Rectal smooth muscle tissue (tissue), 1 donor: ENCODE measurements around the gene THSD4.

Experiments used
- H3K27ac ChIP-seq: one replicate; pipeline ENCODE4 v1.7.0; 2013; ENCODE audit warnings: low read depth, low read length, inconsistent platforms
- H3K27me3 ChIP-seq: one replicate; pipeline ENCODE4 v1.7.0; 2013; ENCODE audit warnings: low read length; ENCODE audit not compliant: control insufficient read depth, insufficient read depth
- H3K36me3 ChIP-seq: one replicate; pipeline ENCODE4 v1.7.0; 2013; ENCODE audit warnings: low read length; ENCODE audit not compliant: control insufficient read depth, insufficient read depth
- H3K4me1 ChIP-seq: one replicate; pipeline ENCODE4 v1.7.0; 2013; ENCODE audit warnings: low read length; ENCODE audit not compliant: control insufficient read depth, insufficient read depth
- H3K4me3 ChIP-seq: one replicate; pipeline ENCODE4 v1.7.0; 2013; ENCODE audit warnings: low read length
- H3K9ac ChIP-seq: one replicate; pipeline ENCODE4 v1.7.0; 2013; ENCODE audit warnings: low read length

The THSD4 gene

DNA sequence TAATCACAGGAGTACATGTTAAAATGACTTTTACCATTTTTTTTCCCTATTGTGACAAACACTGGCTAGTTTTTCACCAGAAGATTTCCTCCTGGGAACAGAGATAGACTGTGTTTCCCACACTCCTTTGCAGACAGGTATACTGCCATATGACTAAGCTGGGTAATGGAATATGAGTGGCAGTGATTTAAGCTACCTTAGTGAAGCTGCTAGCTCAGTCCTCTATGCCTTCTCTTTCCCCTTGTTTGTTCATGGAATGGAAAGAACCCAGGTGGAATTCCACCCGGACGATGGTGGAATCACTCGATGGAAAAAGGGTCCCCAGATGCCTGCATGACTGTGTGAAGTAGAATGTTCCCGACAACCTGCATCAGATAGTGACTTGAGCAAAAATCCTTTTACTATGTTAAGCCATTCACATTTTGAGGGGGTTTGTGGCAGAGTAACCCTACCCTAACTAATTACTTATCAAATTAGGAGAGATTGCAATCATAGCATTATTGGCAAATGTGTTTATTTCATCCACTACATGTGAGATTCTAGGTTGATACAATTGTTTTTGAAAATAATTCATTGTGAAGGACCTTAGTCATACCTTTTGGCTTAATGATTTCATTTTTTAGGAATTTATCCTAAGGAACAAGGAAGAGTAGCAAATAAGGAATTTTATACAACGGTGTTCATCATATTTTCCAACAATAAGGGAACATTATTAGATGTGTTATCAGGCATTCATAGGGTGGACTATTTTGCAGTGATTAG, 16.5 kb downstream of the THSD4 start:
- H3K36me3 ChIP-seq, result no peaks in the 10 kb centered on the region
- H3K27ac ChIP-seq, result no peak overlapping the region

DNA sequence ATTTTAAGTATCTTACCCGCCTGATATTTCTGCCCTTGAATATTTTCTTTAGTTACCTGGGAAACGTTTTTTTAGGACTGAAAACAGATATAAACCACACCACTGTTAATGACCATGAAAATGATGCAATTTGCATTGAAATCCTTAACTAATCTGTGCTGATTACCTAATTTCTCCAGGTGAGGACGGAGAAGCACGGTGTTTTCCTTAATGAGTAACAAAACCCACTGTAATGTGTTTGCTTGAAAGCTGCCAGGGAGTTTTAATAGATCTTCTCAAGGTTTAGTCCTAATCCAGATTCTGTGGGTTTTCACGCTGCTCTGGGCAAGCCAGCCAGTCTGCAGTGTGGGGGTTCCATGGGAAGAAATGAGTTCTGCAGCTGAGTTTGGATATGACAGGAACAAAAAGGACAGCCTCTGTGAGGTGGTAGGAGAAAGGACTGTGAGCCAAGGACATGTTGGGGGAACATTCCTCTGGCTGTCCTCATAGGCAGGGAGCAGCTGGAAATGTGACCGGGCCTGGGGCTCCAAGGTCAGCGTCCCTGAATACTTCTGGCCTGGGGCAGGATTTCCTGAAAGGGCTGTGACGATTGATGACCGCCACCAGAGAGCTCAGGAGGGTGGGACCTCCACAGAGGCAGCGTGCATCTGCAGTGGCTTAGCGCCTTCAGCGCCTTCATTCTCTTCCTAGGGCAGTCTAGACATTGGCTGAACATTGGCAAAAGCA, 18.6 kb downstream of the THSD4 start:
- Histone ChIP-seq H3K4me1 (no peaks in the 10 kb centered on the region), H3K27ac (no peak overlapping the region), H3K9ac (no peak overlapping the region)

More for the DNA sequence above, 16.5 kb downstream of the THSD4 start:
- Histone ChIP-seq H3K4me1 (no peaks in the 10 kb centered on the region), H3K27me3 (no peaks in the 10 kb centered on the region), H3K9ac (no peak overlapping the region), H3K4me3 (no peak overlapping the region)

DNA sequence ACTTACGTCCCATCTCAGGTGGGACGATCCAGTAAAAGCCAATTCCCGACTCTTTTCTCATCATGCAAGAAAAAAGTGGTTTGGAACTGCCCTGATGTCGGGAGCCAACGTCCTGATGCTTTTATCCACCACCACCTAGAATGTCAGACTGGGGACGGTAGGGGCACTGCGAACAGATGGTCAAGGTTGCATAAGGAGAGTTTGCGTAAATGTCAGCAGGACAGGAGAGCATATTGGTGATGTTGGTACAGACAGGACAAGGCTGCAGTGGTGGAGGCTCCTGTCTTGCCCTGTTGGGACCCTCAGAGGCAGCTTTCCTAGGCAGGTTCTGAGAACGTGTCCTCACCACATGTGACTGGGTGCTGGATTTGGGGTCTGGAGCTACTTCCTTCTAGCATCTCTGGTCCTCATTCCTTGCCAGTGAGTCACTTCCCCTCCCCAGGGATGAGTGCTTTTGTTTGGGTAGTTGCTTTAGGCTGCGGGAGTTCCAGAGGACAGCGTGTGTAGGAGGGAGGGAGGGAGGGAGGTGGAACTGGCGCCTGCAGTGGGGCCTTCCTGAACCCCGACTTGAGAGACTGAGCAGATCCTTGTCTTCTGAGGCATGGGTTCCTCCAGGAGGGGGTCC, 21.0 kb downstream of the THSD4 start:
- Histone ChIP-seq H3K27ac (no peak overlapping the region), H3K4me1 (no peaks in the 10 kb centered on the region), H3K4me3 (no peak overlapping the region), H3K27me3 (no peaks in the 10 kb centered on the region), H3K9ac (no peak overlapping the region), H3K36me3 (no peaks in the 10 kb centered on the region)

More for the DNA sequence above, 18.6 kb downstream of the THSD4 start:
- Histone ChIP-seq H3K36me3 (no peaks in the 10 kb centered on the region), H3K4me3 (no peak overlapping the region), H3K27me3 (no peaks in the 10 kb centered on the region)

DNA sequence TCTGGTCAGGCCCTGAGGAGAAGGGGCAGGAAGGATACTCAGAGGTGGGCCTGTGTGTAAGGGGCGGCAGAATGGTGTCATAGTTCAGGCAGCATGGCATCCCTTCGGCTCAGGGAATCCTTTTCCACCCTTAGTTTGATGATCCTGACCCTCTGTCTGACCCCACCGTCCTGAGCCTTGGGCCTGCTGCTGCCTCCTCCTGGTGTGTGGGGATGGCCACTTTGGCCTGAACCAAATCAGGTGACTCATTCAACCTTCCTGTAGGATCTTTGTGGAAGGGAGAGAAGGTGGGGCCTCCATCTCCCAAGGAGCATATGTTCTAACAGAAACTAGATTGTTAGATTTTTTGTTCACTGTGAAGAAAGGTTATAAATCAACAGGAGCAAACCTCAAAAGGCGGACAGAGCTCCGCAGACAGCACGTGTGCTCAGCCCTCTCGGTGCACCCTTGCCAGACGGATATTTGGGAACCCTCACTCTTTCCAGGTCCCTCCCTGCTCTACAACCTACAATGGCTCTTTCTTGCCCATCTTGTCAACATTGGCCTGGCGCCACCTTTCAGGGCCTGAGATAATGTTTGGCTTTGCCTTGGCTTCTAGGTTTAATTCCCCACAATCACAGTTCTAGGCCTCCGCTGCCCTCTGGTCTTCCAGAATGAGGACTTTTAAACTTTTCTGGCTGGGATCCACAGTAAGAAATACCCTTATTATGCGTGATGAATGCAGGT, 21.7 kb downstream of the THSD4 start:
- H3K27ac ChIP-seq, result no peak overlapping the region
- H3K9ac ChIP-seq, result no peak overlapping the region
- no peaks in the 10 kb centered on the region for H3K4me1 ChIP-seq
- H3K4me3 ChIP-seq, result no peak overlapping the region
- no peaks in the 10 kb centered on the region for H3K36me3 ChIP-seq
- H3K27me3 ChIP-seq, result no peaks in the 10 kb centered on the region

DNA sequence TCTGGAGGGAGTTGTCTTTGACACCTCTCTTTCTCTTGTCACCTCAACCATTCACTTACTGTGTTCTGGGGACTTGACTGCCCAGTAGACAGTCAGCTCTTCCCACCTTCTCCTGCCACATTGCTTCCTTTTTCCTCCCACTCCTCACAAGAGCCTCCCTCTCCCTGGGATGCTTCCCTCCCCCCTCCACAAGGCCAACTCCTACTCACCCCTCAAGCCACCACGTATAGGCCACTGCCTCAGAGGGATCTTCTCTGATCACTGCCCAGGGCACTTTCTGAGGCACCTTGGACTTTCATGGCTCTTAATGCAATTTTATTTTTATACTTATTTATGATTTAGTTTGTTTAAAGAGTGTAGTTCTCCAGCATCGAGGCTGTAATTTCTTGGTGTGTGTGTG, 23.2 kb downstream of the THSD4 start:
- Histone ChIP-seq H3K27ac (no peak overlapping the region), H3K36me3 (no peaks in the 10 kb centered on the region), H3K4me3 (no peak overlapping the region), H3K9ac (no peak overlapping the region), H3K4me1 (no peaks in the 10 kb centered on the region), H3K27me3 (no peaks in the 10 kb centered on the region)

DNA sequence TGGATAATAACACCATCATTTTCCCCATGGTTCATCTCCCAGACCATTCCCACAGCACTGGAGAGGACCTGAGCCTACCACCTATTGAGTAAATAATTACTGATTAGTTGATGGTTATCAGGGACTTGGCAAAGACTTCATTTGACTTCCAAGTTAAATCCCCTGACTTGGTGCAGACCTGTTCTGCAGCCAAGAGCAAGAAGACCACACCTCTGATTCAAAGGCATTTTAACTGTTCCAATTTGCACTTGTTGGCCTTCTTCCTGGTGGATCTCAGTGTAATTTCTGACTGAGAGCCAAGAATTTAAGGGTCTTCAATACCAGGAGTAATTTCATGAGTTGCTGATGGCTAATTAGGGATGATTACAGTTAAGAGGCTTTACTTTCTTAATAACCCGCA, 24.0 kb downstream of the THSD4 start:
- Histone ChIP-seq H3K36me3 (no peaks in the 10 kb centered on the region), H3K4me1 (no peaks in the 10 kb centered on the region), H3K27me3 (no peaks in the 10 kb centered on the region), H3K4me3 (no peak overlapping the region), H3K9ac (no peak overlapping the region), H3K27ac (no peak overlapping the region)

DNA sequence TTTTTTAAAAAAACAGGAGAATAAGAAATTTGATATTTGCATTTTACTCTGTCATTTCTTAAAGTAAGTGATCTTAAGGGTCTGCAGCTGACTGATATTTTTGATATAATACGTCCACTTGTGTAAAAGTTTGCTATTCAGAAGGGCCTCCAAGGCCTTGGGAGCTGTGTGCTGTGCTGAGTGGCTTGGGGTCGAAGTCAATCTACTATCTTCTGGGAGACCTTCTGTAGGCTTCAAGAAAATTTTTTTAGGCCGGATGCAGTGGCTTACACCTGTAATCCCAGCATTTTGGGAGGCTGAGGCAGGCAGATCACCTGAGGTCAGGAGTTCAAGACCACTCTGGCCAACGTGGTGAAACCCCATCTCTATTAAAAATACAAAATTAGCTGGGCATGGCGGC, 26.3 kb downstream of the THSD4 start:
- Histone ChIP-seq H3K9ac (no peak overlapping the region), H3K36me3 (no peaks in the 10 kb centered on the region), H3K27ac (no peak overlapping the region), H3K4me3 (no peak overlapping the region), H3K27me3 (no peaks in the 10 kb centered on the region), H3K4me1 (peaks cover 5% of the 10 kb centered on the region)

DNA sequence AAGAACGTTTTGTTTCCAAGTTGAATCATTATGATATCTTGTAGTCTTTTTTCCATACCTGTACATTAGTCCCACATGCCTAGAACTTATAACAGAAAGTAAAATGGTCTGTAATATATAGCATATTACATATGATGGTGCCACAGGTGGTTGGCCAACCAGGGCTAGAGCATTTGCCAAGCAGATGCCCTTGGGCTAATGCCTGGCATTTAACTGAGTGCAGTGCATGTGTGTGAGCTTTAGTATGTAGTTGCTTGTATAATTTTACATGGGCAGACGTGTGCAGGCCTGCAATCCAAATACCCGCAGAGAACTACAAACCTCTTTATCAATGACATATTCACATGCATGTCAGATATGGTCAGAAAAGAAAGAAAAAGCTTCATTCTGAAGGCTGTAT, 27.5 kb downstream of the THSD4 start:
- no peak overlapping the region for H3K4me3 ChIP-seq
- H3K36me3 ChIP-seq, result no peaks in the 10 kb centered on the region
- no peaks in the 10 kb centered on the region for H3K27me3 ChIP-seq
- peaks cover 5% of the 10 kb centered on the region for H3K4me1 ChIP-seq
- no peak overlapping the region for H3K27ac ChIP-seq
- H3K9ac ChIP-seq, result no peak overlapping the region

DNA sequence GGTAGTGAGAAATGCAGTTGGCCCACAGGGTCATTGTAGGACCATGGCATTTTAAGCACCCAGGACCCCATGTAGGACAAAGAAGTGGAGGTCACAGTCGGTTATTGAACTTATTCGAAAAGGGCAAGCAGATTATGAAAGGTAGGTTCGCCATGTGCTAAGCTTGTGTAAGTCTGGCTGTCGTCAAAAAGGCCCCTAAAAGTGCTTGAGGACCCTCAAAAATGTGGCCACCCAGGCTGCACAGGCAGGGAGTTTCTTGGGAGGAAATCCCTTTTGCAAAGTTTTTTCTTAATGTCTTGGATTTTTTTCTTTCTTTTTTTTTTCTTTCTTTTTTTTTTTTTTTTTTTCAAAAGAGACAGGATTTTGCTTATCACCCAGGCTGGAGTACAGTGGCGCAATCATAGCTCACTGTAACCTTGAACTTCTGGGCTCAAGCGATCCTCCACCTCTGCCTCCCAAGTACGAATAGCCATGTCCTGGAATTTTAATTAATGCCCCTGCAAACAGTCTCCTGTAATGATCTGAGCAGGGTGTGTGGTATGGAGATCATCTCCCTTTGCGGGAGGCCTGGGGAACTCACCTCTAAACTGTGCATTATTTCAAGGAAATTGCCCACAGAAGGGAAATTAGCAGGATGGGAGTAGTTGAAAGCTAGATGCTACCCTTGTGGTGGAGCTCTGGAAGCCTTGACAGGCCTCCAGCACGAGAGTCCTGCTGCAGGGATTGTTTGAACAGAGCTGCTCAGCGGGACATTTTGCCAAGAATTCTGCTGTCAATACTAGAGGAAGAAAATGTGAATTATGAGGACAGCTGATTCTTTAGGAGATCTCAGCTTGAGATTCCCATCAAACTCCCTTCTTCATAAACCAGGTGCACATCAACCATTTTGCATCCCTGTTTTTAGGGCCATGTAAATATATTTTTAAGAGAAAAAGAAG, 28.4 kb downstream of the THSD4 start:
- Histone ChIP-seq H3K27ac (no peak overlapping the region), H3K9ac (no peak overlapping the region), H3K4me1 (peaks cover 5% of the 10 kb centered on the region), H3K36me3 (no peaks in the 10 kb centered on the region), H3K4me3 (no peak overlapping the region), H3K27me3 (no peaks in the 10 kb centered on the region)

DNA sequence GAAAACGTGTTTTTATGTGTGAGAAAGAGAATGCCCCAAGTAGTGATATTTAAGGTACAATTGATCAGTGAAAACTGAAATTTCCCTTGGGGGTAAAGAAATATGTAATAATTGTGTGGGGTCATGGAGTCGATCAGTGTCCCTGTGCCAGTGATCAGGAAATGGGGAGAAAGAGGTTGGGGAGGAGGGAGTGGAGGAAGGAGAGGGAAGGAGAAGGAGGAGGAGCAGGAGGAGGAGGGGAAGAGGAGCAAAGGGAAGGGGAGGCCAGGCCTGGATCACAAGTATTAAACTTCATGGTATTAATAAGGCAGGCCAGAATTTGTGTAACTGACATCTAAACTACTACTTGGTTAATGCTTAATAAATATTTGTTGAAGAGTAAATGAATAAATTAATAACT, 30.4 kb downstream of the THSD4 start:
- H3K27ac ChIP-seq, result no peak overlapping the region

DNA sequence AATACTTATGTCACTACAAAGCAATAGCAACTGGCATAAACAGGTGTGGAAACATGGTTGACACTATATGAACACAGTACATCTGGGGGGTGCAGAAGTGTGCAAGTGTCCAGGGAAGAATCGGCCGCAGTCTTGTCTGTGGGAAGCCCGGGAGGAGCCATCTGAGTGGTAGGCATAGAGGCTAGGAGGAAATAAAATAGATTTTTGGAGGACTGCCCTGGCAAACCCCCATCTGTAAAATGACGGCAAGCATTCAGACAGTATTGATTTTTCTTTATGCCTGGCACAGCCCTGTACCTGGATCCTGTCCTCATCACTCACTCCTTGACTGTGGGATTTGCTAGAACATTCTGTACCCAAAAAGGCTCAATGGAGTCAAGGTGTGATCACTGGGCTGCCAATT, 31.3 kb downstream of the THSD4 start:
- H3K27me3 ChIP-seq, result no peaks in the 10 kb centered on the region
- H3K9ac ChIP-seq, result no peak overlapping the region
- H3K4me1 ChIP-seq, result peaks cover 12% of the 10 kb centered on the region
- no peak overlapping the region for H3K27ac ChIP-seq
- H3K36me3 ChIP-seq, result no peaks in the 10 kb centered on the region
- H3K4me3 ChIP-seq, result no peak overlapping the region

More for the DNA sequence above, 30.4 kb downstream of the THSD4 start:
- no peaks in the 10 kb centered on the region for H3K36me3 ChIP-seq
- H3K4me1 ChIP-seq, result peaks cover 5% of the 10 kb centered on the region
- no peak overlapping the region for H3K4me3 ChIP-seq
- H3K9ac ChIP-seq, result no peak overlapping the region
- no peaks in the 10 kb centered on the region for H3K27me3 ChIP-seq
